GM23338 (cell line): ENCODE measurements around the gene ARHGAP9. TPM values are rescaled to one million over a fixed set of nuclear protein-coding genes. Genes with fewer than 3 reads are reported as not detected.
A peak's percentile ranks its signal among the peaks of the same experiment; 100 is the strongest.

Experiments used
- ATAC-seq: fragments of 200-7000 bp; cut with Tn5 transposase; 3 replicates; pipeline ENCODE4 v1.9.1; 2020
- DNase-seq: peaks from one replicate; pipeline ENCODE4 v3.0.0-alpha.2; 2015; ENCODE audit warnings: low spot score
- H2AFZ ChIP-seq: fragments of 200-600 bp; sonication (generic); 2 replicates; pipeline ENCODE4 v1.8.0; 2016; ENCODE audit warnings: antibody characterized with exemption, mild to moderate bottlenecking, moderate library complexity
- H3F3A ChIP-seq: fragments of 200-600 bp; sonication (generic); replicated peaks from 2 replicates; pipeline ENCODE4 v1.8.0; 2017; ENCODE audit warnings: antibody characterized with exemption, mixed run types, low read depth
- H3K27ac ChIP-seq: fragments of 200-600 bp; sonication (generic); 2 replicates; pipeline ENCODE4 v1.6.1; 2016; ENCODE audit warnings: low read depth
- H3K27me3 ChIP-seq: fragments of 200-600 bp; sonication (generic); 2 replicates; pipeline ENCODE4 v1.8.0; 2016; ENCODE audit warnings: mild to moderate bottlenecking, mixed run types, moderate library complexity; ENCODE audit not compliant: insufficient read depth
- H3K36me3 ChIP-seq: fragments of 200-600 bp; sonication (generic); 2 replicates; pipeline ENCODE4 v1.8.0; 2016; ENCODE audit warnings: mild to moderate bottlenecking; ENCODE audit not compliant: insufficient read depth
- H3K4me1 ChIP-seq: fragments of 200-600 bp; sonication (generic); 2 replicates; pipeline ENCODE4 v1.8.0; 2016; ENCODE audit warnings: mild to moderate bottlenecking, moderate library complexity; ENCODE audit not compliant: insufficient read depth
- H3K4me2 ChIP-seq: fragments of 200-600 bp; sonication (generic); 2 replicates; pipeline ENCODE4 v1.7.1; 2017; ENCODE audit warnings: mixed run types
- H3K4me3 ChIP-seq: fragments of 200-600 bp; sonication (generic); 2 replicates; pipeline ENCODE4 v1.6.1; 2016; ENCODE audit warnings: mixed run types
- H3K79me2 ChIP-seq: fragments of 200-600 bp; sonication (generic); replicated peaks from 2 replicates; pipeline ENCODE4 v1.8.0; 2017; ENCODE audit warnings: mild to moderate bottlenecking; ENCODE audit not compliant: insufficient read depth
- H3K9me2 ChIP-seq: fragments of 200-600 bp; sonication (generic); 2 replicates; pipeline ENCODE4 v1.8.0; 2017; ENCODE audit not compliant: insufficient read depth
- H4K20me1 ChIP-seq: fragments of 200-600 bp; sonication (generic); replicated peaks from 2 replicates; pipeline ENCODE4 v1.8.0; 2017; ENCODE audit warnings: mild to moderate bottlenecking; ENCODE audit not compliant: insufficient read depth
- H3K27ac Mint-ChIP-seq: 2 replicates; pipeline ENCODE4 v1.8.0; 2020; ENCODE audit warnings: inconsistent platforms, mild to moderate bottlenecking, moderate library complexity, mixed read lengths
- H3K27me3 Mint-ChIP-seq: 3 replicates; pipeline ENCODE4 v1.8.0; 2022; ENCODE audit warnings: low read depth, mild to moderate bottlenecking, moderate library complexity, mixed read lengths, inconsistent platforms; ENCODE audit not compliant: insufficient read depth, poor library complexity
- H3K36me3 Mint-ChIP-seq: 3 replicates; pipeline ENCODE4 v1.8.0; 2021; ENCODE audit warnings: low read depth, mild to moderate bottlenecking, inconsistent platforms, moderate library complexity, mixed read lengths
- H3K4me1 Mint-ChIP-seq: 3 replicates; pipeline ENCODE4 v1.8.0; 2020; ENCODE audit warnings: mild to moderate bottlenecking, inconsistent platforms, mixed read lengths
- H3K4me3 Mint-ChIP-seq: 3 replicates; pipeline ENCODE4 v1.8.0; 2021; ENCODE audit warnings: moderate library complexity, mild to moderate bottlenecking, inconsistent platforms, mixed read lengths
- H3K9me3 Mint-ChIP-seq: 3 replicates; pipeline ENCODE4 v1.8.0; 2020; ENCODE audit warnings: moderate library complexity, mild to moderate bottlenecking, inconsistent platforms, mixed read lengths
- EZH2 ChIP-seq: fragments of 200-600 bp; sonication (generic); IDR thresholded peaks from one replicate; pipeline ENCODE4 v1.8.0; 2017; ENCODE audit warnings: antibody characterized with exemption, mild to moderate bottlenecking, low read depth; ENCODE audit not compliant: unreplicated experiment
- EZH2phosphoT487 ChIP-seq: fragments of 200-600 bp; sonication (generic); IDR thresholded peaks from one replicate; pipeline ENCODE4 v1.8.1; 2018; ENCODE audit warnings: antibody characterized with exemption; ENCODE audit not compliant: unreplicated experiment
- JUNB ChIP-seq: IDR thresholded peaks from one replicate; pipeline ENCODE4 v1.6.1; 2016; ENCODE audit warnings: antibody characterized with exemption; ENCODE audit not compliant: unreplicated experiment
- NANOG ChIP-seq: IDR thresholded peaks from 2 replicates; pipeline ENCODE4 v1.6.1; 2016; ENCODE audit warnings: antibody characterized with exemption, borderline replicate concordance
- POLR2AphosphoS5 ChIP-seq: IDR thresholded peaks from 2 replicates; pipeline ENCODE4 v1.6.1; 2016; ENCODE audit warnings: antibody characterized with exemption, low read depth
- ZNF114 ChIP-seq: fragments of 250-450 bp; sonication (Bioruptor Pico); IDR thresholded peaks from 2 replicates; pipeline ENCODE4 v1.5.0; 2020; ENCODE audit warnings: mild to moderate bottlenecking, moderate library complexity
- ZNF331 ChIP-seq: fragments of 250-450 bp; sonication (Bioruptor Pico); IDR thresholded peaks from 2 replicates; pipeline ENCODE4 v1.5.0; 2020; ENCODE audit warnings: low read depth, mild to moderate bottlenecking, moderate library complexity
- polyA plus RNA-seq: library from polyadenylated mRNA; unstranded; fragments of >200 nt; fragmentation: Nextera tagmentation; extraction: Ambion mirVana; gene quantifications from 2 replicates; pipeline ENCODE4 v1.2.1, GENCODE V29; 2016
- total RNA-seq: library from RNA; depleted of rRNA; stranded (reverse); fragments of >200 nt; shearing (Covaris generic); gene quantifications from 2 replicates; pipeline ENCODE4 v1.2.3, GENCODE V29; 2014
- TF ChIP-seq, protein P1 (sequence below): fragments of 250-450 bp; sonication (Bioruptor Pico); IDR thresholded peaks from 2 replicates; pipeline ENCODE4 v1.5.0; 2020; ENCODE audit warnings: mild to moderate bottlenecking, moderate library complexity
- TF ChIP-seq, protein P2 (sequence below), 2 experiments: fragments of 200-600 bp in 1 of 2; sonication (generic) in 1 of 2; conservative IDR thresholded peaks; 2 replicates each; pipeline versions ENCODE4 v1.5.1 to v1.6.1; 2016 to 2017; ENCODE audit warnings: antibody characterized with exemption in 2 of 2, low read depth in 2 of 2, mild to moderate bottlenecking in 2 of 2, moderate library complexity in 1 of 2

ARHGAP9 gene
- total and polyA plus RNA-seq, 2 experiments from 2014 or later: 4.5 to 7.1 TPM

- Mint-ChIP-seq H3K27ac (no peak overlapping the region; the same call in 1 of the 2 replicates), H3K4me3 (no peak overlapping the region; the same call in 2 of the 3 replicates), H3K27me3 (peaks cover 21% of the 10 kb centered on the region), H3K9me3 (no peaks in the 10 kb centered on the region), H3K4me1 (peaks cover 40% of the 10 kb centered on the region), H3K36me3 (no peaks in the 10 kb centered on the region; the same call in 2 of the 3 replicates)
- H3K36me3 ChIP-seq: no peaks in the 10 kb centered on the region
- H3K27me3 ChIP-seq: peaks cover 8% of the 10 kb centered on the region
- peaks cover 28% of the 10 kb centered on the region for H3K4me1 ChIP-seq
- H3F3A ChIP-seq: no peaks in the 10 kb centered on the region
- peak overlapping the region; percentile 29; the same call in 1 of the 2 replicates for H2AFZ ChIP-seq
- ATAC-seq (no peak), DNase-seq (no peak)
- H3K4me2 ChIP-seq: peak overlapping the region; percentile 38; the same call in 1 of the 2 replicates
- no peak overlapping the region for H3K4me3 ChIP-seq
- TF ChIP-seq POLR2AphosphoS5 (no peak), EZH2 (no peak), NANOG (no peak), ZNF114 (CRISPR knock-in tag) (no peak), JUNB (no peak)
- TF ChIP-seq, protein P1, sequence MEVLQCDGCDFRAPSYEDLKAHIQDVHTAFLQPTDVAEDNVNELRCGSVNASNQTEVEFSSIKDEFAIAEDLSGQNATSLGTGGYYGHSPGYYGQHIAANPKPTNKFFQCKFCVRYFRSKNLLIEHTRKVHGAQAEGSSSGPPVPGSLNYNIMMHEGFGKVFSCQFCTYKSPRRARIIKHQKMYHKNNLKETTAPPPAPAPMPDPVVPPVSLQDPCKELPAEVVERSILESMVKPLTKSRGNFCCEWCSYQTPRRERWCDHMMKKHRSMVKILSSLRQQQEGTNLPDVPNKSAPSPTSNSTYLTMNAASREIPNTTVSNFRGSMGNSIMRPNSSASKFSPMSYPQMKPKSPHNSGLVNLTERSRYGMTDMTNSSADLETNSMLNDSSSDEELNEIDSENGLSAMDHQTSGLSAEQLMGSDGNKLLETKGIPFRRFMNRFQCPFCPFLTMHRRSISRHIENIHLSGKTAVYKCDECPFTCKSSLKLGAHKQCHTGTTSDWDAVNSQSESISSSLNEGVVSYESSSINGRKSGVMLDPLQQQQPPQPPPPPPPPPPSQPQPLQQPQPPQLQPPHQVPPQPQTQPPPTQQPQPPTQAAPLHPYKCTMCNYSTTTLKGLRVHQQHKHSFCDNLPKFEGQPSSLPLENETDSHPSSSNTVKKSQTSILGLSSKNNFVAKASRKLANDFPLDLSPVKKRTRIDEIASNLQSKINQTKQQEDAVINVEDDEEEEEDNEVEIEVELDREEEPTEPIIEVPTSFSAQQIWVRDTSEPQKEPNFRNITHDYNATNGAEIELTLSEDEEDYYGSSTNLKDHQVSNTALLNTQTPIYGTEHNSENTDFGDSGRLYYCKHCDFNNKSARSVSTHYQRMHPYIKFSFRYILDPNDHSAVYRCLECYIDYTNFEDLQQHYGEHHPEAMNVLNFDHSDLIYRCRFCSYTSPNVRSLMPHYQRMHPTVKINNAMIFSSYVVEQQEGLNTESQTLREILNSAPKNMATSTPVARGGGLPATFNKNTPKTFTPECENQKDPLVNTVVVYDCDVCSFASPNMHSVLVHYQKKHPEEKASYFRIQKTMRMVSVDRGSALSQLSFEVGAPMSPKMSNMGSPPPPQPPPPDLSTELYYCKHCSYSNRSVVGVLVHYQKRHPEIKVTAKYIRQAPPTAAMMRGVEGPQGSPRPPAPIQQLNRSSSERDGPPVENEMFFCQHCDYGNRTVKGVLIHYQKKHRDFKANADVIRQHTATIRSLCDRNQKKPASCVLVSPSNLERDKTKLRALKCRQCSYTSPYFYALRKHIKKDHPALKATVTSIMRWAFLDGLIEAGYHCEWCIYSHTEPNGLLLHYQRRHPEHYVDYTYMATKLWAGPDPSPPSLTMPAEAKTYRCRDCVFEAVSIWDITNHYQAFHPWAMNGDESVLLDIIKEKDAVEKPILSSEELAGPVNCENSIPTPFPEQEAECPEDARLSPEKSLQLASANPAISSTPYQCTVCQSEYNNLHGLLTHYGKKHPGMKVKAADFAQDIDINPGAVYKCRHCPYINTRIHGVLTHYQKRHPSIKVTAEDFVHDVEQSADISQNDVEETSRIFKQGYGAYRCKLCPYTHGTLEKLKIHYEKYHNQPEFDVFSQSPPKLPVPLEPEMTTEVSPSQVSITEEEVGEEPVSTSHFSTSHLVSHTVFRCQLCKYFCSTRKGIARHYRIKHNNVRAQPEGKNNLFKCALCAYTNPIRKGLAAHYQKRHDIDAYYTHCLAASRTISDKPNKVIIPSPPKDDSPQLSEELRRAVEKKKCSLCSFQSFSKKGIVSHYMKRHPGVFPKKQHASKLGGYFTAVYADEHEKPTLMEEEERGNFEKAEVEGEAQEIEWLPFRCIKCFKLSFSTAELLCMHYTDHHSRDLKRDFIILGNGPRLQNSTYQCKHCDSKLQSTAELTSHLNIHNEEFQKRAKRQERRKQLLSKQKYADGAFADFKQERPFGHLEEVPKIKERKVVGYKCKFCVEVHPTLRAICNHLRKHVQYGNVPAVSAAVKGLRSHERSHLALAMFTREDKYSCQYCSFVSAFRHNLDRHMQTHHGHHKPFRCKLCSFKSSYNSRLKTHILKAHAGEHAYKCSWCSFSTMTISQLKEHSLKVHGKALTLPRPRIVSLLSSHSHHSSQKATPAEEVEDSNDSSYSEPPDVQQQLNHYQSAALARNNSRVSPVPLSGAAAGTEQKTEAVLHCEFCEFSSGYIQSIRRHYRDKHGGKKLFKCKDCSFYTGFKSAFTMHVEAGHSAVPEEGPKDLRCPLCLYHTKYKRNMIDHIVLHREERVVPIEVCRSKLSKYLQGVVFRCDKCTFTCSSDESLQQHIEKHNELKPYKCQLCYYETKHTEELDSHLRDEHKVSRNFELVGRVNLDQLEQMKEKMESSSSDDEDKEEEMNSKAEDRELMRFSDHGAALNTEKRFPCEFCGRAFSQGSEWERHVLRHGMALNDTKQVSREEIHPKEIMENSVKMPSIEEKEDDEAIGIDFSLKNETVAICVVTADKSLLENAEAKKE (CRISPR knock-in tag): no peak
- peak overlapping the region; percentile 78 for H3K27ac ChIP-seq
- no peaks in the 10 kb centered on the region for H3K9me2 ChIP-seq
- no peaks in the 10 kb centered on the region for H3K79me2 ChIP-seq
- H4K20me1 ChIP-seq: no peaks in the 10 kb centered on the region
Measured at GRCh38 chr12:57481671-57482070, 2.0 kb upstream of the ARHGAP9 start.

DNA sequence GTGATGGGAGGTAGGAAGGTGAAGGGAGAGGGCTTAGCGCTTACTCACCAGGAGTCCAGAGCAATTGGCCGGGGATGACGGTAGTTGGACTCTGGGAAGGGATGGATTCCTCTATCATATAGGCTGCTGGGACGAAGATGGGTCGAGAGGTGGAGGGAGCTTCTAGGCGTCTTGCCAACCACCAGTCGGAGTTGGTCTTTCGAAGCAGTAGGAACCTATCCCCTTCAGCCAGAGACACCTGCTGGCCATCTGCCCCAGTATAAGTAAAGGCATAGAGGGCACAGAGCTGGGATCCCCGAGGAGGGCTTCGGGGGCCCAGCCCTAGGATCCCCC lies 657 bp downstream of the ARHGAP9 start:
- peaks cover 44% of the 10 kb centered on the region for H3K4me1 ChIP-seq
- no peak for DNase-seq
- H3K27me3 Mint-ChIP-seq: peaks cover 46% of the 10 kb centered on the region
- H3K9me2 ChIP-seq: no peaks in the 10 kb centered on the region
- no peak for ATAC-seq
- H3K79me2 ChIP-seq: no peaks in the 10 kb centered on the region
- no peaks in the 10 kb centered on the region for H4K20me1 ChIP-seq
- peaks cover 9% of the 10 kb centered on the region for H3F3A ChIP-seq
- no peak overlapping the region for H3K4me3 ChIP-seq
- peaks cover 8% of the 10 kb centered on the region; the same call in 1 of the 3 replicates for H3K36me3 Mint-ChIP-seq
- no peak overlapping the region for H2AFZ ChIP-seq
- H3K27me3 ChIP-seq: peaks cover 35% of the 10 kb centered on the region
- no peaks in the 10 kb centered on the region for H3K36me3 ChIP-seq
- H3K4me3 Mint-ChIP-seq: no peak overlapping the region; the same call in 2 of the 3 replicates
- H3K9me3 Mint-ChIP-seq: no peaks in the 10 kb centered on the region; the same call in 2 of the 3 replicates
- no peak overlapping the region for H3K4me2 ChIP-seq
- no peak overlapping the region for H3K27ac Mint-ChIP-seq
- peaks cover 57% of the 10 kb centered on the region for H3K4me1 Mint-ChIP-seq
- no peak overlapping the region for H3K27ac ChIP-seq
- no peak for TF ChIP-seq ZNF114 (CRISPR knock-in tag)
- no peak for TF ChIP-seq EZH2phosphoT487
- no peak for TF ChIP-seq JUNB
- TF ChIP-seq EZH2: no peak
- TF ChIP-seq ZNF331: no peak
- TF ChIP-seq, protein P2, sequence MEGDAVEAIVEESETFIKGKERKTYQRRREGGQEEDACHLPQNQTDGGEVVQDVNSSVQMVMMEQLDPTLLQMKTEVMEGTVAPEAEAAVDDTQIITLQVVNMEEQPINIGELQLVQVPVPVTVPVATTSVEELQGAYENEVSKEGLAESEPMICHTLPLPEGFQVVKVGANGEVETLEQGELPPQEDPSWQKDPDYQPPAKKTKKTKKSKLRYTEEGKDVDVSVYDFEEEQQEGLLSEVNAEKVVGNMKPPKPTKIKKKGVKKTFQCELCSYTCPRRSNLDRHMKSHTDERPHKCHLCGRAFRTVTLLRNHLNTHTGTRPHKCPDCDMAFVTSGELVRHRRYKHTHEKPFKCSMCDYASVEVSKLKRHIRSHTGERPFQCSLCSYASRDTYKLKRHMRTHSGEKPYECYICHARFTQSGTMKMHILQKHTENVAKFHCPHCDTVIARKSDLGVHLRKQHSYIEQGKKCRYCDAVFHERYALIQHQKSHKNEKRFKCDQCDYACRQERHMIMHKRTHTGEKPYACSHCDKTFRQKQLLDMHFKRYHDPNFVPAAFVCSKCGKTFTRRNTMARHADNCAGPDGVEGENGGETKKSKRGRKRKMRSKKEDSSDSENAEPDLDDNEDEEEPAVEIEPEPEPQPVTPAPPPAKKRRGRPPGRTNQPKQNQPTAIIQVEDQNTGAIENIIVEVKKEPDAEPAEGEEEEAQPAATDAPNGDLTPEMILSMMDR (conservative IDR thresholded peaks at IDR 0.05; ENCODE audit: low read depth in 2 of 2): no peak
